Neuronal stem cell (in vitro differentiated cells): ENCODE data around the gene ADGRL3.

Source experiments
- DNase-seq: peaks from one replicate; pipeline ENCODE4 v3.0.0-alpha.2; 2013; ENCODE audit warnings: low spot score
- H2AFZ ChIP-seq: one replicate; pipeline ENCODE4 v1.6.1; 2013; ENCODE audit warnings: mild to moderate bottlenecking, low read length, inconsistent platforms
- H2AK5ac ChIP-seq: 2 replicates; pipeline ENCODE4 v1.6.1; 2013; ENCODE audit warnings: low read depth, mild to moderate bottlenecking, inconsistent platforms, low read length, moderate library complexity, mixed read lengths
- H2BK120ac ChIP-seq: 2 replicates; pipeline ENCODE4 v1.6.1; 2013; ENCODE audit warnings: low read depth, mild to moderate bottlenecking, inconsistent platforms, low read length, moderate library complexity, mixed read lengths
- H2BK12ac ChIP-seq: one replicate; pipeline ENCODE4 v1.6.1; 2013; ENCODE audit warnings: low read length, inconsistent platforms
- H2BK15ac ChIP-seq: 2 replicates; pipeline ENCODE4 v1.6.1; 2013; ENCODE audit warnings: mild to moderate bottlenecking, low read length, inconsistent platforms, mixed read lengths
- H2BK5ac ChIP-seq: one replicate; pipeline ENCODE4 v1.6.1; 2013; ENCODE audit warnings: inconsistent platforms, mild to moderate bottlenecking, low read length, moderate library complexity
- H3K14ac ChIP-seq: one replicate; pipeline ENCODE4 v1.6.1; 2013; ENCODE audit warnings: low read length, inconsistent platforms
- H3K18ac ChIP-seq: 2 replicates; pipeline ENCODE4 v1.6.1; 2013; ENCODE audit warnings: low read length, inconsistent platforms
- H3K23ac ChIP-seq: 2 replicates; pipeline ENCODE4 v1.6.1; 2013; ENCODE audit warnings: low read depth, mild to moderate bottlenecking, mixed read lengths, low read length, inconsistent platforms; ENCODE audit not compliant: poor library complexity
- H3K27ac ChIP-seq: replicated peaks from 3 replicates; pipeline ENCODE4 v1.5.1; 2013; ENCODE audit warnings: low read length, inconsistent platforms
- H3K27me3 ChIP-seq, 3 experiments: 2 replicates each; pipeline ENCODE4 v1.6.1; 2013; ENCODE audit warnings: low read length in 3 of 3, mild to moderate bottlenecking in 2 of 3, inconsistent platforms in 1 of 3, low read depth in 1 of 3, mixed read lengths in 1 of 3, moderate library complexity in 1 of 3; ENCODE audit not compliant: control insufficient read depth in 3 of 3, insufficient read depth in 3 of 3
- H3K36me3 ChIP-seq, 2 donors: replicated peaks in 1 of 2; 2 replicates each; pipeline ENCODE4 v1.6.1; 2013; ENCODE audit warnings: low read length in 2 of 2; ENCODE audit not compliant: control insufficient read depth in 2 of 2, insufficient read depth in 2 of 2
- H3K4ac ChIP-seq: 2 replicates; pipeline ENCODE4 v1.6.1; 2013; ENCODE audit warnings: inconsistent platforms, mild to moderate bottlenecking, low read length, moderate library complexity
- H3K4me1 ChIP-seq, 2 donors: 1 replicate in 1 of 2; 2 replicates in 1 of 2; pipeline ENCODE4 v1.6.1; 2013; ENCODE audit warnings: low read length in 2 of 2, low read depth in 1 of 2; ENCODE audit not compliant: control insufficient read depth in 2 of 2, insufficient read depth in 1 of 2
- H3K4me2 ChIP-seq: one replicate; pipeline ENCODE4 v1.6.1; 2013; ENCODE audit warnings: mild to moderate bottlenecking, low read length, inconsistent platforms; ENCODE audit not compliant: insufficient read depth, poor library complexity, severe bottlenecking
- H3K4me3 ChIP-seq, 2 donors: 2 replicates each; pipeline ENCODE4 v1.5.1; 2013; ENCODE audit warnings: low read length in 2 of 2, mild to moderate bottlenecking in 2 of 2, inconsistent platforms in 1 of 2, moderate library complexity in 1 of 2
- H3K79me1 ChIP-seq: one replicate; pipeline ENCODE4 v1.6.1; 2013; ENCODE audit warnings: low read depth, mild to moderate bottlenecking, inconsistent platforms, low read length, moderate library complexity
- H3K9ac ChIP-seq: one replicate; pipeline ENCODE4 v1.6.1; 2013; ENCODE audit warnings: mild to moderate bottlenecking, low read depth, low read length, inconsistent platforms; ENCODE audit not compliant: poor library complexity
- H3K9me3 ChIP-seq, 2 donors: replicated peaks in 1 of 2; 2 replicates each; pipeline versions ENCODE3 to v1.6.1; 2013; ENCODE audit warnings: low read length in 2 of 2, mild to moderate bottlenecking in 2 of 2, inconsistent platforms in 1 of 2, low read depth in 1 of 2, mixed read lengths in 1 of 2, moderate library complexity in 1 of 2; ENCODE audit not compliant: control insufficient read depth in 2 of 2, insufficient read depth in 1 of 2
- H4K8ac ChIP-seq: one replicate; pipeline ENCODE4 v1.6.1; 2013; ENCODE audit warnings: low read depth, mild to moderate bottlenecking, inconsistent platforms, low read length, moderate library complexity
- H4K91ac ChIP-seq: one replicate; pipeline ENCODE4 v1.6.1; 2013; ENCODE audit warnings: low read length, low read depth, mild to moderate bottlenecking, inconsistent platforms; ENCODE audit not compliant: poor library complexity
- WGBS, 2 donors: extraction: QIAGEN DNeasy Blood & Tissue Kit; methylation state at CpG; one replicate each; pipeline ENCODE4 v1.1.7; 2013; ENCODE audit warnings: missing lambda C conversion rate in 2 of 2, mixed read lengths in 1 of 2; ENCODE audit not compliant: insufficient read length in 2 of 2, insufficient replicate concordance in 1 of 2; ENCODE audit errors: extremely low coverage in 2 of 2; 5-methylcytosine and 5-hydroxymethylcytosine counted together

ADGRL3 gene

DNA sequence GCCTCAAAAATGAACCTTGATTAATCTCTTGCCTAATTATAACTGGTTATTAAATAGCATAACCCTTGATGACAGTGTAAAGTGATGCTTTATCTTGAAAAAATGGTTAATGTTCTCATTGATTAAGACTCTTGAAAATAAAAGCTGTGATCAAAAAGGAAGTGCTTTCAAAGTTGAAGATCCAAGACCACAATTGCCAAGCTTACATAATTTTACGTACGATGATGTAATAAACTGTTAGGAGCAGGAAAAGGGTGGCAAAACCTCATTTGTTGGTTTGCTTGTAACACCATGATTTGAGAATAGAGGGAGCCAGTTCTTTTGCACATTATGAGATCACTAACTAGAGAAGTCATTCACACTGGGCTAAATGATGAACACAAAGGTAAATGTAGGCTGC lies 322.2 kb downstream of the ADGRL3 start:
- H3K18ac ChIP-seq: no peak overlapping the region
- H3K4me2 ChIP-seq: no peak overlapping the region
- H3K4ac ChIP-seq: no peak overlapping the region
- no peak overlapping the region for H3K27ac ChIP-seq
- WGBS, 2 donors: no CpG with 5 or more reads among the region's 2 CpGs
- H3K27me3 ChIP-seq: no peaks in the 10 kb centered on the region
- no peaks in the 10 kb centered on the region for H3K9me3 ChIP-seq
- H3K9ac ChIP-seq: no peak overlapping the region
- H2AK5ac ChIP-seq: no peak overlapping the region
- no peak for DNase-seq
- no peak overlapping the region for H2BK120ac ChIP-seq
- H3K23ac ChIP-seq: no peak overlapping the region
- H4K8ac ChIP-seq: no peak overlapping the region
- no peak overlapping the region for H2AFZ ChIP-seq
- no peaks in the 10 kb centered on the region for H3K36me3 ChIP-seq
- H2BK15ac ChIP-seq: no peak overlapping the region
- no peak overlapping the region for H4K91ac ChIP-seq
- no peak overlapping the region for H3K14ac ChIP-seq
- no peak overlapping the region for H2BK5ac ChIP-seq
- no peak overlapping the region for H3K4me3 ChIP-seq
- no peak overlapping the region for H2BK12ac ChIP-seq
- H3K79me1 ChIP-seq: no peaks in the 10 kb centered on the region
- peaks cover 0 to 4% of the 10 kb centered on the region in 2 donors for H3K4me1 ChIP-seq

- H3K79me1 ChIP-seq: no peaks in the 10 kb centered on the region
Observed at GRCh38 chr4:61527888-61528287, 327.8 kb downstream of the ADGRL3 start.

DNA sequence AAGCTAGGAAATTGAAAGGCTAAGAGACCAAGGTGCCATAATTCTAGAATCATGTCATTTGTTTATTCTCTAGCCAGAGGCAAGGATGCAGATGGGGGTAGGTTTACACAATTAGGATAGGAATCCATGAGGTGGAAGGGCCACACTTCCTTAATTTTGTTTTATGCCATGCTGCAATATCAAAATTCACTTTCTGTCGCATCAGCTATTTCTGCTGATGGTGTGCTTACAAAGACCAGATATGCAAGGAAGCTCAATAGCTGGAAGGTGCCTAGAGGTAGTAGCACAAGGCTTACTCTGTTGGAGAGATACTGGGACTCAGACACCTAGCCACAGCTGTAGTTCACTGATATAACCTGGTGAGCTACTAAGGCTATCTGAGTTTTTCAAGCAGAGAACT lies 328.5 kb downstream of the ADGRL3 start:
- no peak overlapping the region for H2BK15ac ChIP-seq
- H2AFZ ChIP-seq: no peak overlapping the region
- no peak overlapping the region for H3K4me3 ChIP-seq
- no peak for DNase-seq
- no peaks in the 10 kb centered on the region for H3K79me1 ChIP-seq
- no peak overlapping the region for H4K91ac ChIP-seq
- H3K9me3 ChIP-seq: no peaks in the 10 kb centered on the region
- H4K8ac ChIP-seq: no peak overlapping the region
- H3K14ac ChIP-seq: no peak overlapping the region
- no peak overlapping the region for H3K18ac ChIP-seq
- no peak overlapping the region for H3K27ac ChIP-seq
- H3K36me3 ChIP-seq: no peaks in the 10 kb centered on the region
- H3K27me3 ChIP-seq: no peaks in the 10 kb centered on the region
- H2BK120ac ChIP-seq: no peak overlapping the region
- no peak overlapping the region for H3K23ac ChIP-seq
- no peak overlapping the region for H3K4me2 ChIP-seq
- no peak overlapping the region for H3K4ac ChIP-seq
- no peak overlapping the region for H2BK12ac ChIP-seq
- no CpG with 5 or more reads among the region's 1 CpG for WGBS, 2 donors
- no peak overlapping the region for H2BK5ac ChIP-seq
- no peak overlapping the region for H2AK5ac ChIP-seq
- peaks cover 4 to 15% of the 10 kb centered on the region in 2 donors for H3K4me1 ChIP-seq
- no peak overlapping the region for H3K9ac ChIP-seq

More at GRCh38 chr4:61527888-61528287, 327.8 kb downstream of the ADGRL3 start:
- H3K27ac ChIP-seq: no peak overlapping the region
- no peaks in the 10 kb centered on the region for H3K36me3 ChIP-seq
- no peak overlapping the region for H2AK5ac ChIP-seq
- no peak overlapping the region for H3K18ac ChIP-seq
- H3K9ac ChIP-seq: no peak overlapping the region
- no peak overlapping the region for H2BK120ac ChIP-seq
- no peak overlapping the region for H2AFZ ChIP-seq
- no peaks in the 10 kb centered on the region for H3K27me3 ChIP-seq
- H3K4me3 ChIP-seq: no peak overlapping the region
- no peak overlapping the region for H4K8ac ChIP-seq
- no peaks in the 10 kb centered on the region for H3K9me3 ChIP-seq
- H3K4me1 ChIP-seq: peaks cover 4 to 15% of the 10 kb centered on the region in 2 donors
- H2BK12ac ChIP-seq: no peak overlapping the region
- no peak overlapping the region for H3K23ac ChIP-seq
- WGBS, 2 donors: no CpG with 5 or more reads among the region's 4 CpGs
- DNase-seq: no peak
- no peak overlapping the region for H3K14ac ChIP-seq
- H2BK15ac ChIP-seq: no peak overlapping the region
- H4K91ac ChIP-seq: no peak overlapping the region
- H3K4ac ChIP-seq: no peak overlapping the region
- no peak overlapping the region for H3K4me2 ChIP-seq
- H2BK5ac ChIP-seq: no peak overlapping the region

- peaks cover 3 to 15% of the 10 kb centered on the region in 2 donors for H3K4me1 ChIP-seq
- H3K4me2 ChIP-seq: no peak overlapping the region
- H2BK5ac ChIP-seq: no peak overlapping the region
- WGBS, 2 donors: no CpG with 5 or more reads among the region's 5 CpGs
- H4K91ac ChIP-seq: no peak overlapping the region
- H2AK5ac ChIP-seq: no peak overlapping the region
- H3K79me1 ChIP-seq: no peaks in the 10 kb centered on the region
- no peak overlapping the region for H3K14ac ChIP-seq
- no peak overlapping the region for H2BK120ac ChIP-seq
- H3K4me3 ChIP-seq: no peak overlapping the region
- H3K18ac ChIP-seq: no peak overlapping the region
- H3K9ac ChIP-seq: no peak overlapping the region
- no peaks in the 10 kb centered on the region for H3K36me3 ChIP-seq
- H2AFZ ChIP-seq: no peak overlapping the region
- H3K23ac ChIP-seq: no peak overlapping the region
- peak; percentile 72 for DNase-seq
- H3K27me3 ChIP-seq: no peaks in the 10 kb centered on the region
- H3K9me3 ChIP-seq: peaks cover 0 to 8% of the 10 kb centered on the region in 2 donors
- H2BK12ac ChIP-seq: no peak overlapping the region
- H4K8ac ChIP-seq: no peak overlapping the region
- H2BK15ac ChIP-seq: no peak overlapping the region
- H3K4ac ChIP-seq: no peak overlapping the region
- H3K27ac ChIP-seq: peak overlapping the region; percentile 59
Observed at GRCh38 chr4:61531188-61531587, 331.1 kb downstream of the ADGRL3 start.
